HEK293T (cell line): ENCODE results near the gene ARHGAP28.

Source experiments
- ARNT ChIP-seq: fragments of 450-650 bp; IDR thresholded peaks from 2 replicates; pipeline ENCODE4 v1.6.1; 2017; ENCODE audit warnings: mild to moderate bottlenecking
- BHLHE40 ChIP-seq: fragments of 450-650 bp; IDR thresholded peaks from 2 replicates; pipeline ENCODE4 v1.6.1; 2016; ENCODE audit warnings: mild to moderate bottlenecking, moderate library complexity, borderline replicate concordance
- ELF4 ChIP-seq: fragments of 450-650 bp; IDR thresholded peaks from 2 replicates; pipeline ENCODE4 v1.6.1; 2017; ENCODE audit warnings: antibody characterized with exemption
- FOXA1 ChIP-seq: fragments of 450-650 bp; IDR thresholded peaks from 2 replicates; pipeline ENCODE4 v1.6.1; 2016; ENCODE audit warnings: mild to moderate bottlenecking
- FOXK2 ChIP-seq: fragments of 450-650 bp; IDR thresholded peaks from 2 replicates; pipeline ENCODE4 v1.6.1; 2016; ENCODE audit warnings: mild to moderate bottlenecking
- FOXM1 ChIP-seq: fragments of 450-650 bp; IDR thresholded peaks from 2 replicates; pipeline ENCODE4 v1.6.1; 2017; ENCODE audit warnings: mild to moderate bottlenecking, borderline replicate concordance
- HDGF ChIP-seq: fragments of 450-650 bp; IDR thresholded peaks from 2 replicates; pipeline ENCODE4 v1.6.1; 2017; ENCODE audit warnings: antibody characterized with exemption, borderline replicate concordance
- L3MBTL2 ChIP-seq: fragments of 450-650 bp; conservative IDR thresholded peaks from 2 replicates; pipeline ENCODE4 v1.6.1; 2016; ENCODE audit warnings: mild to moderate bottlenecking
- LEF1 ChIP-seq: fragments of 450-650 bp; IDR thresholded peaks from 2 replicates; pipeline ENCODE4 v1.6.1; 2017; ENCODE audit warnings: mild to moderate bottlenecking, borderline replicate concordance
- SUZ12 ChIP-seq: fragments of 450-650 bp; IDR thresholded peaks from 2 replicates; pipeline ENCODE4 v1.6.1; 2016; ENCODE audit warnings: mild to moderate bottlenecking
- TARDBP ChIP-seq: fragments of 450-650 bp; IDR thresholded peaks from 2 replicates; pipeline ENCODE4 v1.6.1; 2016

DNA sequence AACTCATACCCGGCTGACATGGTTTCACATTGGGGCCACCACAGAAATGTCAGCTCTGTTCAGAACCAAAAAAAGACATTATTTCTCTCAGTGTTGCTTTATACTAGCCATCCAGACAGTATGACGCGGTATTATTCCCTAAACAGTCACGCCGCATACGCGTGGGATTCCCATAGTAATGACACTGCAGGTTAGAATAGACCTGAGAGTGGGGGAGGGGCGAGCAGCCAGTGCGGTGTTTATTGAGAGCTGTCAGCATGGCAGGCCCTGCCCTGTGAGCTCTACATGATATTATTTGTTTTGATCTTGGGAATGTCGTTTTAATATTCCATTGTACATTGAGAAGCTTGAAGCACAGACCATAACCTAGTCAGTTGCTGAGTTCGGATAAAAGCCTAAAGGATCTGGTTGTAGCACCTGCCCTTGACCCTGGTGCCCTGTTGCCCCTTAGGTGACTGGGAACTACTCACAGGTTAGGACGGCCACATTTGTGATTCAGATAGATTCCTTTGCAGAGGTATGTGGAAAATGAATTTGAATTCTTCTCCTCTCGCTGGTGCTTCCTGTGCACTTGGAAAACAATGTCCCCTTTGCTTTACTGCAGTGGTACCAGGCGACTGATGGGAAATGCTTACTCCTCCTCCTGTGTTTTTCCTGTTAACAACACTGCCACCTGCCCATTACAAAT lies 150.1 kb downstream of the ARHGAP28 start:
- TF ChIP-seq FOXM1 = no peak
- no peak for TF ChIP-seq LEF1
- no peak for TF ChIP-seq TARDBP
- TF ChIP-seq L3MBTL2 = no peak
- no peak for TF ChIP-seq ARNT
- no peak for TF ChIP-seq SUZ12
- TF ChIP-seq BHLHE40 = no peak
- TF ChIP-seq HDGF = no peak
- TF ChIP-seq FOXK2 = no peak
- no peak for TF ChIP-seq FOXA1
- no peak for TF ChIP-seq ELF4
